GM12891 (cell line): ENCODE data around the gene NT5DC2.

ENCODE experiments used
- POLR2A ChIP-seq: IDR thresholded peaks from 2 replicates; pipeline ENCODE4 v1.6.1; 2011; ENCODE audit warnings: low read depth, low read length, control low read depth
- TAF1 ChIP-seq: IDR thresholded peaks from 2 replicates; pipeline ENCODE4 v1.6.1; 2011; ENCODE audit warnings: low read depth, low read length, control low read depth

DNA sequence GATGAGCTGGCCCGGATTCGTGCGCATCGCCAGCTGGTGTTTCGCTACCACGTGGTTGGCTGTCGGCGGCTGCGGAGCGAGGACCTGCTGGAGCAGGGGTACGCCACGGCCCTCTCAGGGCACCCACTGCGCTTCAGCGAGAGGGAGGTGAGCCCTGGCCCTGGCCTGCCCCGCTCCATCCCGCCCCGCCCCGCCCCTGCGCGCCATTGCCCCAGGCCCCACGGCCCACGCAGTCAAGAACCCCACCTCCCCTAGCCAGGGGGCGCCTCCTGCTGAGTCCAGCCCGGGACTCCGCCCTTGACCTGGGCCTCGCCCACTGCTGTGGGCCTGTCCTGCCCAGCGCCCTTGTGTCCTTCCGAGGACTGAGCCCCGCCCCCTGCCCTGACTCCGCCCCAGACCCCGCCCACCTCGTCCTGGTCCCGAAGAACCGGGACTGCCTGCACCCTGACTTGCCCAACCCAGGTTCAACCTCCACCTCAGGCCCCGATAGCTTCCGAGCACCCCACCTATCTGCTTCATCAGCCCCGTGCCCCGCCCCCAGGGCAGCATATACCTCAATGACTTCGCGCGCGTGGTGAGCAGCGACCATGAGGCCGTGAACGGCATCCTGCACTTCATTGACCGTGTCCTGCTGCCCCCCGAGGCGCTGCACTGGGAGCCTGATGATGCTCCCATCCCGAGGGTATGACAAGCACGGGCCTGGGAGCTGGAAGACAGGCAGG is 14.8 kb downstream of the NT5DC2 start:
- TF ChIP-seq TAF1 = no peak
- TF ChIP-seq POLR2A = no peak
